ENCODE measurements around the gene JMY.

Gene JMY

DNA sequence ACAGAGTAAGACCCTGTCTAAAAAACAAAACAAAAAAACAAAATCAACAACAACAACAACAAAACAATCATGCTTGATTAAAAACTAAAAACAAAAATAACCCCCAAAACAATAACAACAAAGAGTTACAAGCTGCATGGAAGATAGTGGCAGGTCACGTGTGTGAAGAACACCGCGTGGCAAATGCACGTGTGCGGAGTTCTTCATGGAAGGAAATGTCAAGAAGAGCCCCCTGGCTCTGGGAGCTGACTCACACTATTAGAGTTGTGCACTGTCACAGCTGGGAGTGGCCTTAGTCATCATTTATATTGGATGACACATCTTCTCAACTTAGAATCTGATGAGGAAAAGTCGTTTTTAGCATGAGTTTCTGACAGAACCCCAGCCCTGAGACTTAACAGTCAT is 110.5 kb downstream of the JMY start:
- TF ChIP-seq, protein P1, sequence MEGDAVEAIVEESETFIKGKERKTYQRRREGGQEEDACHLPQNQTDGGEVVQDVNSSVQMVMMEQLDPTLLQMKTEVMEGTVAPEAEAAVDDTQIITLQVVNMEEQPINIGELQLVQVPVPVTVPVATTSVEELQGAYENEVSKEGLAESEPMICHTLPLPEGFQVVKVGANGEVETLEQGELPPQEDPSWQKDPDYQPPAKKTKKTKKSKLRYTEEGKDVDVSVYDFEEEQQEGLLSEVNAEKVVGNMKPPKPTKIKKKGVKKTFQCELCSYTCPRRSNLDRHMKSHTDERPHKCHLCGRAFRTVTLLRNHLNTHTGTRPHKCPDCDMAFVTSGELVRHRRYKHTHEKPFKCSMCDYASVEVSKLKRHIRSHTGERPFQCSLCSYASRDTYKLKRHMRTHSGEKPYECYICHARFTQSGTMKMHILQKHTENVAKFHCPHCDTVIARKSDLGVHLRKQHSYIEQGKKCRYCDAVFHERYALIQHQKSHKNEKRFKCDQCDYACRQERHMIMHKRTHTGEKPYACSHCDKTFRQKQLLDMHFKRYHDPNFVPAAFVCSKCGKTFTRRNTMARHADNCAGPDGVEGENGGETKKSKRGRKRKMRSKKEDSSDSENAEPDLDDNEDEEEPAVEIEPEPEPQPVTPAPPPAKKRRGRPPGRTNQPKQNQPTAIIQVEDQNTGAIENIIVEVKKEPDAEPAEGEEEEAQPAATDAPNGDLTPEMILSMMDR (IDR thresholded peaks at IDR 0.05; ENCODE audit: low read depth, low read length, missing control alignments): no peak
- H3K4me3 ChIP-seq (replicated peaks; ENCODE audit: low read depth, low read length): no peak overlapping the region
- DNase-seq (ENCODE audit: extremely low read depth, low read depth): peak; percentile 30

DNA sequence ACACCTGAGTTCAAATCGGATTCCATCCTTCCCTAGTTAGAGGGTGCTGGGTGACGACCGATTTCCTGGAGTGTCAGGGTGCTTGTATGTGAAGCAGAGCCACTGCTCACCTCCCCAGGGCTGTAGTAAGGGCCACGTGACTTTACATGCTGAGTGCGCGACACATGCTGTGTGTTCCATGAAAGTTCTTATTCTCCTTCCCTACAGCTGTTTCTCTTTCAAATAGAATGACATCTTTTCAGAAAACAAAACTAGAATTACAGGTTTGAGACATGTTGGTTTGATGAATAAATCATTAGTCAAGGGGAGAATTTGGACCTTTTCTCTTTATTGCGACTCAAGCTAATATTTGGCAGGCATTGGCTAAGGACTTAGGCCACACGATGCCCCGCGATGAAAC is 113.1 kb downstream of the JMY start:
- TF ChIP-seq, protein P1 (IDR thresholded peaks at IDR 0.05; ENCODE audit: low read depth, low read length, missing control alignments): no peak
- no peak overlapping the region for H3K4me3 ChIP-seq (replicated peaks; ENCODE audit: low read depth, low read length)
- DNase-seq (ENCODE audit: extremely low read depth, low read depth): no peak

DNA sequence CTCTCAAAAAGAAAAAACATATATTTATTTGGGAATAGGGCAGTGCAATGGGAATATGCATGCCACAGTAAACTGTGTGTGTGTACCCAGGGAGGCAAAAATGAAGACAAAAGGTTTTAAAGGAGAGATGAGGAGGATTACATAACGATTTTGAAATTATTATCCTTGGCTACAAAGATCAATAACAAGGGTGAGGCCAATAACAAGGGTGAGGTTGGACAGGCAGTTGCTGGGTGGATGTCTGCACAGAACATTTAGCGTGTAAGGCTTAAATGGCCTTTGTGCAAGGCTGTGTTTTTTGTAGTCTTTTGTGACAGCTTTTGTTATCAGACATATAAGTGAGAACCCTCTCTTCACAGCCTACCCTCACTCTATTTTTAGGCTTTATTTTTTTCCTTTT is 114.0 kb downstream of the JMY start:
- H3K4me3 ChIP-seq (replicated peaks; ENCODE audit: low read depth, low read length): no peak overlapping the region
- no peak for DNase-seq (ENCODE audit: extremely low read depth, low read depth)
- TF ChIP-seq, protein P1 (IDR thresholded peaks at IDR 0.05; ENCODE audit: low read depth, low read length, missing control alignments): no peak

DNA sequence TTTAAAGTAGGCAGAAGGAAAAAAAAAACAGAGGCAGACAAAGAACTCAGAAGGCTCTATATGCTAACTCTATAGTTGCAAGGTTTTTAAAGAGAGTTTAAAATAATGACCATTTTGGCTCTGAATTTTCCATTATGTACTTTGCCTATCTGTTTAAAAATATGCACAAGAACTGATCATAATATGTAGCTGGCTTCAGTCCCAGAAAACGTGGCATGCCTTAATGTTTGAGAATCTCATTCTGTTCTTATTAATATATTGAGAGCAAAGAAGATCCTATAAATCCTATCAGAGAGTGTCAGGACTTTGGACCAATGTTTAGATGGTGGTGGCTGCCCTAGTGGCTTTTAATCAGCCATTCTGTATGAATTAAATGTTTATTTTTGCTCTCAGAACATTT is 121.5 kb downstream of the JMY start:
- TF ChIP-seq, protein P1 (IDR thresholded peaks at IDR 0.05; ENCODE audit: low read depth, low read length, missing control alignments): no peak
- DNase-seq (ENCODE audit: extremely low read depth, low read depth): no peak
- H3K4me3 ChIP-seq (replicated peaks; ENCODE audit: low read depth, low read length): no peak overlapping the region

Data from HFF-Myc (cell line).